Neural progenitor cell (in vitro differentiated cells): ENCODE data around the gene ZKSCAN5. TPM values are rescaled to one million over a fixed set of nuclear protein-coding genes. Genes with fewer than 3 reads are reported as not detected.
A peak's percentile ranks its signal among the peaks of the same experiment; 100 is the strongest.
"Not testable (repeated sequence)": the region's sequence is repeated elsewhere in the genome, so short reads cannot be mapped to it uniquely, and the experiment has no call there.

ENCODE experiments used
- DNase-seq: peaks from one replicate; pipeline ENCODE4 v3.0.0-alpha.2; 2016; ENCODE audit warnings: low spot score
- H2AFZ ChIP-seq: fragments of 200-600 bp; sonication (generic); replicated peaks from 2 replicates; pipeline ENCODE4 v1.6.1; 2016; ENCODE audit warnings: antibody characterized with exemption
- H3F3A ChIP-seq: fragments of 200-600 bp; sonication (generic); 2 replicates; pipeline ENCODE4 v1.6.1; 2016; ENCODE audit warnings: antibody characterized with exemption, low read depth
- H3K27ac ChIP-seq: fragments of 200-600 bp; sonication (generic); 2 replicates; pipeline ENCODE4 v1.5.1; 2016; ENCODE audit warnings: mild to moderate bottlenecking
- H3K27me3 ChIP-seq: fragments of 200-600 bp; sonication (generic); 2 replicates; pipeline ENCODE4 v1.6.1; 2016; ENCODE audit warnings: mild to moderate bottlenecking, moderate library complexity
- H3K36me3 ChIP-seq: fragments of 200-600 bp; sonication (generic); 2 replicates; pipeline ENCODE4 v1.5.1; 2016
- H3K4me1 ChIP-seq: fragments of 200-600 bp; sonication (generic); 2 replicates; pipeline ENCODE4 v1.6.1; 2016; ENCODE audit warnings: mixed run types
- H3K4me2 ChIP-seq: fragments of 200-600 bp; sonication (generic); 2 replicates; pipeline ENCODE4 v1.6.1; 2016
- H3K4me3 ChIP-seq: fragments of 200-600 bp; sonication (generic); 2 replicates; pipeline ENCODE4 v1.5.1; 2016
- H3K79me2 ChIP-seq: fragments of 200-600 bp; sonication (generic); 2 replicates; pipeline ENCODE4 v1.6.1; 2016; ENCODE audit warnings: low read depth
- H3K9ac ChIP-seq: fragments of 200-600 bp; sonication (generic); 2 replicates; pipeline ENCODE4 v1.6.1; 2016
- H3K9me3 ChIP-seq: fragments of 200-600 bp; sonication (generic); 2 replicates; pipeline ENCODE4 v1.5.1; 2016; ENCODE audit warnings: low read depth
- H4K20me1 ChIP-seq: fragments of 200-600 bp; sonication (generic); 2 replicates; pipeline ENCODE4 v1.6.1; 2016; ENCODE audit warnings: low read depth
- H3K27ac Mint-ChIP-seq: 3 replicates; pipeline ENCODE4 v1.8.0; 2021; ENCODE audit warnings: mixed read lengths
- H3K27me3 Mint-ChIP-seq: 2 replicates; pipeline ENCODE4 v1.8.0; 2022; ENCODE audit warnings: low read depth, mild to moderate bottlenecking, inconsistent platforms, moderate library complexity, mixed read lengths; ENCODE audit not compliant: insufficient read depth
- H3K36me3 Mint-ChIP-seq: 3 replicates; pipeline ENCODE4 v1.8.0; 2021; ENCODE audit warnings: mixed read lengths
- H3K4me1 Mint-ChIP-seq: 3 replicates; pipeline ENCODE4 v1.8.0; 2021; ENCODE audit warnings: mixed read lengths
- H3K4me3 Mint-ChIP-seq: 3 replicates; pipeline ENCODE4 v1.8.0; 2021; ENCODE audit warnings: mild to moderate bottlenecking, moderate library complexity, mixed read lengths
- H3K9me3 Mint-ChIP-seq: 3 replicates; pipeline ENCODE4 v1.8.0; 2020; ENCODE audit warnings: mixed read lengths
- CTCF ChIP-seq: fragments of 200-600 bp; sonication (generic); IDR thresholded peaks from 2 replicates; pipeline ENCODE4 v1.5.1; 2017; ENCODE audit warnings: antibody characterized with exemption, mild to moderate bottlenecking
- EZH2 ChIP-seq: fragments of 200-600 bp; sonication (generic); IDR thresholded peaks from 2 replicates; pipeline ENCODE4 v1.6.1; 2017; ENCODE audit warnings: antibody characterized with exemption, mild to moderate bottlenecking, moderate library complexity
- EZH2phosphoT487 ChIP-seq: fragments of 200-600 bp; sonication (generic); IDR thresholded peaks from 2 replicates; pipeline ENCODE4 v1.6.1; 2017; ENCODE audit warnings: antibody characterized with exemption
- total RNA-seq: library from RNA; depleted of rRNA; stranded (reverse); fragments of >200 nt; gene quantifications from 2 replicates; pipeline ENCODE4 v1.2.3, GENCODE V29; 2015; ENCODE audit warnings: low replicate concordance

The ZKSCAN5 gene
- total RNA-seq, 1 donor from 2014 or later, result 23.3 TPM

GRCh38 chr7:99562114-99562784, 57.8 kb downstream of the ZKSCAN5 start:
- no peaks in the 10 kb centered on the region for H3K27me3 ChIP-seq
- Mint-ChIP-seq H3K9me3 (no peaks in the 10 kb centered on the region), H3K4me3 (no peak overlapping the region), H3K27me3 (peaks cover 5% of the 10 kb centered on the region), H3K36me3 (peaks cover 40% of the 10 kb centered on the region), H3K27ac (no peak overlapping the region), H3K4me1 (peaks cover 12% of the 10 kb centered on the region)
- H4K20me1 ChIP-seq, result peaks cover 15% of the 10 kb centered on the region
- H3K36me3 ChIP-seq, result no peaks in the 10 kb centered on the region
- peaks cover 11% of the 10 kb centered on the region for H3F3A ChIP-seq
- no peak overlapping the region for H2AFZ ChIP-seq
- no peak overlapping the region for H3K4me2 ChIP-seq
- DNase-seq, result no peak
- no peak overlapping the region for H3K27ac ChIP-seq
- H3K9ac ChIP-seq, result peak overlapping the region; percentile 21
- no peak for TF ChIP-seq CTCF
- no peak for TF ChIP-seq EZH2phosphoT487
- H3K4me3 ChIP-seq, result no peak overlapping the region
- H3K79me2 ChIP-seq, result peaks cover 49% of the 10 kb centered on the region
- H3K9me3 ChIP-seq, result no peaks in the 10 kb centered on the region
- peaks cover 10% of the 10 kb centered on the region for H3K4me1 ChIP-seq

GRCh38 chr7:99562832-99563231, 58.4 kb downstream of the ZKSCAN5 start:
- Mint-ChIP-seq H3K4me3 (no peak overlapping the region), H3K9me3 (no peaks in the 10 kb centered on the region), H3K36me3 (peaks cover 40% of the 10 kb centered on the region), H3K4me1 (peaks cover 9% of the 10 kb centered on the region), H3K27me3 (peaks cover 5% of the 10 kb centered on the region), H3K27ac (no peak overlapping the region)
- Histone ChIP-seq H3K79me2 (peaks cover 43% of the 10 kb centered on the region), H3K4me1 (peaks cover 6% of the 10 kb centered on the region), H3K4me3 (no peak overlapping the region), H2AFZ (no peak overlapping the region), H3K27ac (no peak overlapping the region), H3K4me2 (no peak overlapping the region), H3K27me3 (no peaks in the 10 kb centered on the region), H3K9me3 (no peaks in the 10 kb centered on the region), H3K36me3 (no peaks in the 10 kb centered on the region), H4K20me1 (peaks cover 15% of the 10 kb centered on the region), H3F3A (peaks cover 11% of the 10 kb centered on the region), H3K9ac (peak overlapping the region; percentile 21)
- TF ChIP-seq EZH2phosphoT487, result no peak
- no peak for TF ChIP-seq CTCF
- TF ChIP-seq EZH2, result no peak
- DNase-seq, result no peak

- no peaks in the 10 kb centered on the region for H3K9me3 Mint-ChIP-seq
- Histone ChIP-seq H3F3A (peaks cover 9% of the 10 kb centered on the region), H2AFZ (no peak overlapping the region), H3K4me3 (no peak overlapping the region), H3K9me3 (no peaks in the 10 kb centered on the region), H4K20me1 (peaks cover 15% of the 10 kb centered on the region), H3K79me2 (peaks cover 42% of the 10 kb centered on the region), H3K4me1 (peaks cover 6% of the 10 kb centered on the region), H3K27ac (no peak overlapping the region), H3K9ac (peak overlapping the region; percentile 39), H3K4me2 (no peak overlapping the region), H3K27me3 (no peaks in the 10 kb centered on the region), H3K36me3 (no peaks in the 10 kb centered on the region)
- H3K27ac Mint-ChIP-seq, result no peak overlapping the region
- TF ChIP-seq EZH2phosphoT487, result no peak
- no peak for TF ChIP-seq EZH2
- no peak for TF ChIP-seq CTCF
- H3K4me1 Mint-ChIP-seq, result peaks cover 9% of the 10 kb centered on the region
- H3K4me3 Mint-ChIP-seq, result no peak overlapping the region
- H3K27me3 Mint-ChIP-seq, result peaks cover 2% of the 10 kb centered on the region
- peaks cover 40% of the 10 kb centered on the region for H3K36me3 Mint-ChIP-seq
- DNase-seq, result no peak
These were observed 59.2 kb downstream of the ZKSCAN5 start for GRCh38 chr7:99563650-99564049.

- H3K27me3 ChIP-seq, H3K4me1 ChIP-seq, H3K4me1 Mint-ChIP-seq, H3K9ac ChIP-seq, H2AFZ ChIP-seq, H3K4me2 ChIP-seq, H3K4me3 ChIP-seq, H3K36me3 ChIP-seq, H3K4me3 Mint-ChIP-seq, H3K9me3 Mint-ChIP-seq, H3K27ac Mint-ChIP-seq, DNase-seq, H3K27me3 Mint-ChIP-seq, H4K20me1 ChIP-seq, H3K27ac ChIP-seq, H3K9me3 ChIP-seq, H3F3A ChIP-seq: not testable (repeated sequence)
- peaks cover 19% of the 10 kb centered on the region for H3K79me2 ChIP-seq
- peaks cover 24% of the 10 kb centered on the region for H3K36me3 Mint-ChIP-seq
These were observed 64.3 kb downstream of the ZKSCAN5 start for GRCh38 chr7:99568770-99569169.
